Measurements from ENCODE around the gene MT1E.

DNA sequence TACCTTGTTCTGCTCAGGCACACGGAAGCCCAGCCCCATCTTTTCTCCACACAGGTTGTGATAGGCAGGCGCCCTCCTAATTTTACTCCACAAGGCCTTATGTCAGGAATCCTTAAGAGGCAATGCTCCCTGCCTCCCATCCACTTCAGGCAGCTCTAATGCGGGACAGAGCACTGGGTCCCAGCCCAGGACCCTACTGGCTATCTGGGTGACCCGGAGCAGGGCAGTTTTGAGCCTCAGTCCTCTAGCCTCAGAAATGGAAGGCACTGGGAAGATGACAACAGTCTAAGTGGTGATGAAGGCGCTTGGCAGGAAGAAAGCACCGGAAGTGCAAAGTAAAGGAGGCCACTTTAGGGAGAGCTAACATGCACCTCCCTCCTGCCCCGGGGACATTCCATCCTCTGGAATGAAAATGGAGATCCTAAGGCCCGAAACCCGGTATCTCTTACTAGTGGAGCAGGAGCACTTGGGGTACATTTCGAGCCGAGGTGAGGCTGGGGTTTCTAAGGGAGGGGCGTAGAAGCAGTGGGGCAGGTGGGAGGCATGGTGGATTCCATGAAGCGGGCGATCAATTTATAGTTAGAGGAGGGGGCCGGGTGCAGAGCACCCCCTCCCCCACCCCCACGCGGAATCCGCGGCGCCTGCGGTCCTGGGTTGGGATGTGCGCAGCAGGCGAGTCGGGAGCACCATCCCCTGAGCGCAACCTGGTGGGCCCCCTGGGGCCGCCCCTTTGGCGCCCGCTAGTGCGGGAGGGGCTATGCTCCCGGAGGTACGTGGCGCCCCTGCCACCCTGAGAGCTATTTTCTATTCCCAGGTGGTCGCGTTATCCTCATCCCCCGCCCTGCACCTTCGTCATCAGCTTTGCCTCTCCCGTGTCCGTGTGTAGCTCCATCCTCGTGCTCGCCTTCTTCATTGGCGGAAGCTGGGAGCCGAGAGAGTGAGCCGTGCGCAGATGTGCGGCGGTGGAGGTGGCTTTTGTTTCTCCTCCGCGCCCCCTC, 37.1 kb downstream of the MT1E start:
- TF ChIP-seq POLR2AphosphoS5 (IDR thresholded peaks at IDR 0.05; ENCODE audit: low read depth, low read length), result no peak
- TF ChIP-seq, protein P1, sequence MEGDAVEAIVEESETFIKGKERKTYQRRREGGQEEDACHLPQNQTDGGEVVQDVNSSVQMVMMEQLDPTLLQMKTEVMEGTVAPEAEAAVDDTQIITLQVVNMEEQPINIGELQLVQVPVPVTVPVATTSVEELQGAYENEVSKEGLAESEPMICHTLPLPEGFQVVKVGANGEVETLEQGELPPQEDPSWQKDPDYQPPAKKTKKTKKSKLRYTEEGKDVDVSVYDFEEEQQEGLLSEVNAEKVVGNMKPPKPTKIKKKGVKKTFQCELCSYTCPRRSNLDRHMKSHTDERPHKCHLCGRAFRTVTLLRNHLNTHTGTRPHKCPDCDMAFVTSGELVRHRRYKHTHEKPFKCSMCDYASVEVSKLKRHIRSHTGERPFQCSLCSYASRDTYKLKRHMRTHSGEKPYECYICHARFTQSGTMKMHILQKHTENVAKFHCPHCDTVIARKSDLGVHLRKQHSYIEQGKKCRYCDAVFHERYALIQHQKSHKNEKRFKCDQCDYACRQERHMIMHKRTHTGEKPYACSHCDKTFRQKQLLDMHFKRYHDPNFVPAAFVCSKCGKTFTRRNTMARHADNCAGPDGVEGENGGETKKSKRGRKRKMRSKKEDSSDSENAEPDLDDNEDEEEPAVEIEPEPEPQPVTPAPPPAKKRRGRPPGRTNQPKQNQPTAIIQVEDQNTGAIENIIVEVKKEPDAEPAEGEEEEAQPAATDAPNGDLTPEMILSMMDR (IDR thresholded peaks at IDR 0.05; ENCODE audit: control extremely low read depth in 1 of 3, insufficient read depth in 1 of 3, low read depth in 1 of 3, low read length in 3 of 3), result no peak
- TF ChIP-seq SP1 (IDR thresholded peaks at IDR 0.05; ENCODE audit: low read depth, low read length), result no peak
- peak; percentile 67 for TF ChIP-seq MAX (IDR thresholded peaks at IDR 0.05)
- TF ChIP-seq FOSL1 (IDR thresholded peaks at IDR 0.05; ENCODE audit: insufficient read depth, low read depth, low read length), result no peak
- TF ChIP-seq CREB1 (IDR thresholded peaks at IDR 0.05), result no peak
- TF ChIP-seq MAFK (IDR thresholded peaks at IDR 0.05; ENCODE audit: low read depth, low read length), result no peak
- TF ChIP-seq SP2 (IDR thresholded peaks at IDR 0.05; ENCODE audit: low read length), result no peak
- TF ChIP-seq EZH2 (IDR thresholded peaks at IDR 0.05; ENCODE audit: low read depth, low read length, severe bottlenecking), result peak; percentile 75
- peak; percentile 51 for TF ChIP-seq SUZ12 (IDR thresholded peaks at IDR 0.05; ENCODE audit: low read length)
- TF ChIP-seq TBP (IDR thresholded peaks at IDR 0.05; ENCODE audit: low read depth, low read length), result no peak
- no peak for TF ChIP-seq PHF8 (conservative IDR thresholded peaks at IDR 0.05; ENCODE audit: low read depth, low read length)
- no peak for TF ChIP-seq EP300 (IDR thresholded peaks at IDR 0.05; ENCODE audit: borderline replicate concordance in 1 of 2, low read depth in 2 of 2, low read length in 2 of 2)
- TF ChIP-seq CEBPB (IDR thresholded peaks at IDR 0.05; ENCODE audit: low read depth, low read length), result no peak
